ENCODE measurements around the gene MAP7D2. TPM values are rescaled to one million over a fixed set of nuclear protein-coding genes. Genes with fewer than 3 reads are reported as not detected.

Gene MAP7D2
- total RNA-seq, 1 experiment from 2014 or later = 15.1 TPM

DNA sequence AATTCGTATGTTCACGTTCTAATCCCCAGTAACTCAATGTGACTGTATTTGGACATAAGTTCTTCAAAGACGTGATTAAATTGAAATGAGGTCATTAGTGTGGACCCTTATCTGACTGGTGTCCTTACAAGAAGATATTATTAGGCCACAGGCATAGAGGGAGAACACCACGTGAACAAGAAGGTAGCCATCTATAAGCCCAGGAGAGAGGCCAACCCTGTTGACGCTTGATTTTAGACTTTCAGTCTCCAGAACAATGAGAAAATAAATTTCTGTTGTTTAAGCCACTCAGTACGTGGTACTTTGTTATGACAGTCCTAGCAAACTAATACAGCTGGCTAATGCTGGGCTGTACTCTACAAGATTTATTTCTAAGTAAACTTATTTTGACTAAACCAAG lies 26.4 kb upstream of the MAP7D2 start:
- Histone ChIP-seq H3K9me2 (replicated peaks; ENCODE audit: insufficient read depth, low read length) (no peaks in the 10 kb centered on the region), H3K36me3 (ENCODE audit: insufficient read depth, low read length) (peaks cover 21% of the 10 kb centered on the region), H3K27me3 (ENCODE audit: low read length) (no peaks in the 10 kb centered on the region), H3K9me3 (ENCODE audit: low read length) (no peaks in the 10 kb centered on the region), H3K4me3 (ENCODE audit: low read length) (no peak overlapping the region), H3K4me1 (ENCODE audit: low read length) (peaks cover 32% of the 10 kb centered on the region), H3K9ac (ENCODE audit: low read length) (no peak overlapping the region), H3K4me2 (ENCODE audit: low read depth, low read length, poor library complexity, severe bottlenecking) (peak overlapping the region; percentile 75), H3K27ac (ENCODE audit: low read length) (no peak overlapping the region), H2AFZ (ENCODE audit: low read length) (no peak overlapping the region), H3K79me2 (ENCODE audit: low read length) (peaks cover 35% of the 10 kb centered on the region), H4K20me1 (ENCODE audit: insufficient read depth, low read depth, low read length) (peaks cover 30% of the 10 kb centered on the region)
- no peak for DNase-seq

DNA sequence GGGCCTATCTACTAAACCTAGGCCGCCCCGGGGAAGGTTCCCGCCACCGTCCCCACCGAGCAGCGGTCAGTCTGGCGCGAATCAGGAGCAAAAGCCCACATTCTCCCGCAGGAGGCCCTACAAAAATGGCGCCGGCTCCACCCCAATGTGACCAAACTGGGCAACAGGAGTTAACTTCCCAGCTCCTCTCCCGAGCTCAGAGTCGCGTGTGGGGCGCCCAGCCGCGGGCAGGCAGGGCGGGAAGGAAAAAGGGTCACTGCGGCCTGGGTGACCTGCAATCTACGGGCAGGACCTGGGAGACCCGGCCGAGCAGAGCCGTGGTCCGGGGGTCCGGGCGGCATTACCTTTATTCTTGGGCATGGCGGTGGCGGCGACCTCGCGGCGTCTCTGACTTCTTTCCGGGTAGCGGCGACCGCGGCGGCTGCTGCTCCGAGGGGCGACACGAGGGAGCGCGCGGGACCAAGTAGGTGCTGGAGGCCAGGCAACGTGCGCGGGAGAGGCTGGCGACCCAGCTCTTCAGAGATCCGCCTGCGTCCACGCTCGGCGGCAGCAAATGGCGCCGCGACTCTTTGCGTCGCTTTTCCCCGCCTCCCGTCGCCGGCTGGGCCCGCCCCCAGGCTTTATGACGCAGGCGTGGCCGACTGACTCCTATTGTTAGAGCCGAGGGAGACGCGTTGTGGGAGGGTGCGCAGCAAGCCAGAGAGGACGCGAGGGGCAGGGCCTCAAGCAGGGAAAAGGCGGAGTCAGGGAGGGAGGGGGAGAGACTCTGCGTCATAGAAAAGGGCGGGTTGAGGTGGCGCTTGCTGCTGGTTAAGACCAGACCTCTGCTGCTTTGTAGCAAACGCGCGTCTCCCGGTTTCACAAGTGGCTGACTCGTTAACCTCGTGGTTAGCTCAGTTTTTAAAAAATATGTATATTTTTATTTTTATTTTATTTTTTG lies 24.8 kb upstream of the MAP7D2 start, which contains the start of gene EIF1AX:
Gene EIF1AX (minus strand): TSS at position 558 of the 940 bp plus-strand sequence. CDS start 198 bp downstream, at position 360.
- H3K4me2 ChIP-seq (ENCODE audit: low read depth, low read length, poor library complexity, severe bottlenecking) = peak within 1 kb of the TSS; percentile 88
- peak; percentile 100 for DNase-seq
- peaks cover 34% of the 10 kb centered on the region for H4K20me1 ChIP-seq (ENCODE audit: insufficient read depth, low read depth, low read length)
- H3K36me3 ChIP-seq (ENCODE audit: insufficient read depth, low read length) = peaks cover 32% of the 10 kb centered on the region
- peak within 1 kb of the TSS; percentile 46; the same call in 1 of the 2 replicates for H2AFZ ChIP-seq (ENCODE audit: low read length)
- H3K27me3 ChIP-seq (ENCODE audit: low read length) = no peaks in the 10 kb centered on the region
- peak within 1 kb of the TSS; percentile 94 for H3K9ac ChIP-seq (ENCODE audit: low read length)
- no peaks in the 10 kb centered on the region for H3K9me2 ChIP-seq (replicated peaks; ENCODE audit: insufficient read depth, low read length)
- H3K79me2 ChIP-seq (ENCODE audit: low read length) = peaks cover 45% of the 10 kb centered on the region
- H3K4me1 ChIP-seq (ENCODE audit: low read length) = peaks cover 25% of the 10 kb centered on the region
- peak within 1 kb of the TSS; percentile 39; the same call in 1 of the 2 replicates for H3K27ac ChIP-seq (ENCODE audit: low read length)
- H3K9me3 ChIP-seq (ENCODE audit: low read length) = no peaks in the 10 kb centered on the region
- H3K4me3 ChIP-seq (ENCODE audit: low read length) = peak within 1 kb of the TSS; percentile 94

DNA sequence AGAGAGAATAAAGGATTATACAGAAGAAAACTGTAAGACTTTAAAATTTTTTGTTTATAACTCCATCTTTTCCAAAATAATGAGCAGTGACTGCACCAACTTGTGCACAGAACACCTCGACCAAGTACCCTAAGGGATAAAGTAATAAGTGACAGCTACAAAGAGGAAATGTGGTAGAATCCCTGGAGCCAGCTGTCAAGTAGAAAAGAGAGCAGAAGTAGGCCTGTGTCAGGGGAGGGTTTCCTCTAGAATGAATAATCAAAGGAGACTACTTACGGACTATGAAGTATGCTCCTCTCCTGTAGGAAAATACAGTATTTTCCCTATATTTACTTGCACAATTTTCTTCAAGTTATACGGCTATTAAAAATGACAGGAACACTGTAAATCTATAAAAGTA lies 23.7 kb upstream of the MAP7D2 start:
- H3K79me2 ChIP-seq (ENCODE audit: low read length) = peaks cover 57% of the 10 kb centered on the region
- no peaks in the 10 kb centered on the region for H3K27me3 ChIP-seq (ENCODE audit: low read length)
- H3K27ac ChIP-seq (ENCODE audit: low read length) = peak overlapping the region; percentile 39; the same call in 1 of the 2 replicates
- peak overlapping the region; percentile 94 for H3K9ac ChIP-seq (ENCODE audit: low read length)
- peak; percentile 65 for DNase-seq
- no peak overlapping the region for H2AFZ ChIP-seq (ENCODE audit: low read length)
- H3K9me3 ChIP-seq (ENCODE audit: low read length) = no peaks in the 10 kb centered on the region
- H3K4me1 ChIP-seq (ENCODE audit: low read length) = peaks cover 25% of the 10 kb centered on the region
- peak overlapping the region; percentile 94 for H3K4me3 ChIP-seq (ENCODE audit: low read length)
- H3K4me2 ChIP-seq (ENCODE audit: low read depth, low read length, poor library complexity, severe bottlenecking) = peak overlapping the region; percentile 88
- H3K9me2 ChIP-seq (replicated peaks; ENCODE audit: insufficient read depth, low read length) = no peaks in the 10 kb centered on the region
- H4K20me1 ChIP-seq (ENCODE audit: insufficient read depth, low read depth, low read length) = peaks cover 44% of the 10 kb centered on the region
- peaks cover 44% of the 10 kb centered on the region for H3K36me3 ChIP-seq (ENCODE audit: insufficient read depth, low read length)

- Histone ChIP-seq H3K36me3 (ENCODE audit: insufficient read depth, low read length) (peaks cover 47% of the 10 kb centered on the region), H3K9me3 (ENCODE audit: low read length) (no peaks in the 10 kb centered on the region), H3K27me3 (ENCODE audit: low read length) (no peaks in the 10 kb centered on the region), H3K9me2 (replicated peaks; ENCODE audit: insufficient read depth, low read length) (no peaks in the 10 kb centered on the region), H3K4me1 (ENCODE audit: low read length) (peaks cover 25% of the 10 kb centered on the region), H2AFZ (ENCODE audit: low read length) (no peak overlapping the region), H3K79me2 (ENCODE audit: low read length) (peaks cover 59% of the 10 kb centered on the region), H3K4me2 (ENCODE audit: low read depth, low read length, poor library complexity, severe bottlenecking) (peak overlapping the region; percentile 88), H3K9ac (ENCODE audit: low read length) (peak overlapping the region; percentile 94), H3K27ac (ENCODE audit: low read length) (0 out of 2 replicates have a peak overlapping the region, but pooled peaks have one; percentile 8), H4K20me1 (ENCODE audit: insufficient read depth, low read depth, low read length) (peaks cover 44% of the 10 kb centered on the region), H3K4me3 (ENCODE audit: low read length) (peak overlapping the region; percentile 94)
- DNase-seq = no peak
These were observed 23.3 kb upstream of the MAP7D2 start for GRCh38 chrX:20139966-20140365.

DNA sequence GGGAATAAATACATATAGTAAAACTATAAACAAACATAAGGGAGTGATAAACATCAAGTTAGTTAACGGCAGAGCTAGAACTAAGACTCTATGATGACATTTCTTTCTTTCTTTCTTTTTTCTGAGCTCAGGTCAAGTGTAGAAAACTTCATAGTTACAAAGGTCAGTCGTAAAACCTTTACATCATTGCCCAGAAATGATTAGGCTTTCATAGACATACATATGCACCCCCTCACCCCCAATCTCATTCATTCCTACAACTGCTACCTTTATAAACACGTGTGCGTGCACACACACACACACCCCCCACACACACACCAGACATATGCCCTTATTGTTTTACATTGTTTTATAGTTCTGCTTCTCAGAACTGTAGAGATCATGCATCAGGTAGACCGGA lies 19.2 kb upstream of the MAP7D2 start:
- Histone ChIP-seq H3K9me2 (replicated peaks; ENCODE audit: insufficient read depth, low read length) (no peaks in the 10 kb centered on the region), H3K27ac (ENCODE audit: low read length) (no peak overlapping the region), H3K79me2 (ENCODE audit: low read length) (peaks cover 56% of the 10 kb centered on the region), H3K27me3 (ENCODE audit: low read length) (no peaks in the 10 kb centered on the region), H3K9ac (ENCODE audit: low read length) (no peak overlapping the region), H4K20me1 (ENCODE audit: insufficient read depth, low read depth, low read length) (peaks cover 60% of the 10 kb centered on the region), H3K4me3 (ENCODE audit: low read length) (no peak overlapping the region), H3K9me3 (ENCODE audit: low read length) (no peaks in the 10 kb centered on the region), H3K4me1 (ENCODE audit: low read length) (peaks cover 15% of the 10 kb centered on the region), H2AFZ (ENCODE audit: low read length) (no peak overlapping the region), H3K36me3 (ENCODE audit: insufficient read depth, low read length) (peaks cover 76% of the 10 kb centered on the region), H3K4me2 (ENCODE audit: low read depth, low read length, poor library complexity, severe bottlenecking) (no peak overlapping the region)
- DNase-seq = no peak

GRCh38 chrX:20132666-20133065 lies 16.0 kb upstream of the MAP7D2 start:
- no peak overlapping the region for H3K9ac ChIP-seq (ENCODE audit: low read length)
- peaks cover 43% of the 10 kb centered on the region for H4K20me1 ChIP-seq (ENCODE audit: insufficient read depth, low read depth, low read length)
- H3K9me3 ChIP-seq (ENCODE audit: low read length) = no peaks in the 10 kb centered on the region
- H3K4me3 ChIP-seq (ENCODE audit: low read length) = no peak overlapping the region
- no peak overlapping the region for H3K27ac ChIP-seq (ENCODE audit: low read length)
- peaks cover 26% of the 10 kb centered on the region for H3K79me2 ChIP-seq (ENCODE audit: low read length)
- H3K4me1 ChIP-seq (ENCODE audit: low read length) = no peaks in the 10 kb centered on the region
- H3K27me3 ChIP-seq (ENCODE audit: low read length) = no peaks in the 10 kb centered on the region
- no peak overlapping the region for H2AFZ ChIP-seq (ENCODE audit: low read length)
- H3K9me2 ChIP-seq (replicated peaks; ENCODE audit: insufficient read depth, low read length) = no peaks in the 10 kb centered on the region
- no peak for DNase-seq
- no peak overlapping the region for H3K4me2 ChIP-seq (ENCODE audit: low read depth, low read length, poor library complexity, severe bottlenecking)
- H3K36me3 ChIP-seq (ENCODE audit: insufficient read depth, low read length) = peaks cover 73% of the 10 kb centered on the region

DNA sequence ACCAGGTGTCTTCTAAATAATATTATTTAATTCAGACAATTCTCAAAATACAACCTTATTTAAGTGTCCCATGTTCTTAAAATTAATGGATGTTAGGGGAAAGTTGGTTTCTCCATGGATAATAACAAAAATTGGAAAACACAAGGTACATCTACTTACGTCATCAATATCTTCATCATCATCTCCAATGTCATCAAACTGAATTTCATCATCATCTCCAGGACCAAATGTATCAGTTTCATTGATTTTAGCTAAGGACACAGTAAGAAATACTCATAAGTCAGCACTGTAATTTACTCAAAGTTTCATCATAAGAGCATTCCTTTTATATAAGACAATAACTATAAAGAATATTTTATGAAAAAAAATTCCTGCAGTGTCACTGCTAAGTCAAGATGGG lies 13.7 kb upstream of the MAP7D2 start:
- H3K79me2 ChIP-seq (ENCODE audit: low read length) = peaks cover 5% of the 10 kb centered on the region
- H3K36me3 ChIP-seq (ENCODE audit: insufficient read depth, low read length) = peaks cover 56% of the 10 kb centered on the region
- DNase-seq = no peak
- H3K9me3 ChIP-seq (ENCODE audit: low read length) = no peaks in the 10 kb centered on the region
- no peak overlapping the region for H2AFZ ChIP-seq (ENCODE audit: low read length)
- H3K4me2 ChIP-seq (ENCODE audit: low read depth, low read length, poor library complexity, severe bottlenecking) = no peak overlapping the region
- no peaks in the 10 kb centered on the region for H3K4me1 ChIP-seq (ENCODE audit: low read length)
- H3K9me2 ChIP-seq (replicated peaks; ENCODE audit: insufficient read depth, low read length) = no peaks in the 10 kb centered on the region
- H3K4me3 ChIP-seq (ENCODE audit: low read length) = no peak overlapping the region
- H4K20me1 ChIP-seq (ENCODE audit: insufficient read depth, low read depth, low read length) = peaks cover 30% of the 10 kb centered on the region
- H3K9ac ChIP-seq (ENCODE audit: low read length) = no peak overlapping the region
- no peaks in the 10 kb centered on the region for H3K27me3 ChIP-seq (ENCODE audit: low read length)
- no peak overlapping the region for H3K27ac ChIP-seq (ENCODE audit: low read length)

GRCh38 chrX:20129547-20129946 lies 12.8 kb upstream of the MAP7D2 start:
- no peak overlapping the region for H2AFZ ChIP-seq (ENCODE audit: low read length)
- H3K4me2 ChIP-seq (ENCODE audit: low read depth, low read length, poor library complexity, severe bottlenecking) = no peak overlapping the region
- DNase-seq = no peak
- no peak overlapping the region for H3K27ac ChIP-seq (ENCODE audit: low read length)
- no peaks in the 10 kb centered on the region for H3K9me2 ChIP-seq (replicated peaks; ENCODE audit: insufficient read depth, low read length)
- peaks cover 56% of the 10 kb centered on the region for H3K36me3 ChIP-seq (ENCODE audit: insufficient read depth, low read length)
- H4K20me1 ChIP-seq (ENCODE audit: insufficient read depth, low read depth, low read length) = peaks cover 33% of the 10 kb centered on the region
- no peaks in the 10 kb centered on the region for H3K27me3 ChIP-seq (ENCODE audit: low read length)
- H3K9me3 ChIP-seq (ENCODE audit: low read length) = no peaks in the 10 kb centered on the region
- no peak overlapping the region for H3K9ac ChIP-seq (ENCODE audit: low read length)
- H3K4me1 ChIP-seq (ENCODE audit: low read length) = no peaks in the 10 kb centered on the region
- peaks cover 4% of the 10 kb centered on the region; the same call in 1 of the 2 replicates for H3K79me2 ChIP-seq (ENCODE audit: low read length)
- H3K4me3 ChIP-seq (ENCODE audit: low read length) = no peak overlapping the region

Measured in Karpas-422 (cell line).